Caco-2 (cell line): Measurements from ENCODE around the gene CCNL2. TPM values are rescaled to one million over a fixed set of nuclear protein-coding genes. Genes with fewer than 3 reads are reported as not detected.

Source experiments
- BruUV-seq: library from RNA; stranded (reverse); fragments of 400-500 nt; replicated peaks from 2 replicates; lab custom pipeline; 2021; lab: Mats Ljungman, UMichigan
- CTCF ChIA-PET: fragments of 300-600 bp; sonication (Branson Sonifier 250); formaldehyde crosslinking; loops from one replicate; lab custom pipeline; 2022; ENCODE audit warnings: antibody characterized with exemption; lab: Charles Lee
- POLR2A ChIA-PET: fragments of 300-600 bp; sonication (Branson Sonifier 250); formaldehyde crosslinking; loops from one replicate; lab custom pipeline; 2022; ENCODE audit warnings: antibody characterized with exemption; lab: Charles Lee
- DNase-seq, 2 experiments: peaks; one replicate each; pipeline versions ENCODE4 v3.0.0 to v3.0.0-alpha.2; 2020 to 2022
- H3K27me3 ChIP-seq: replicated peaks from 2 replicates; pipeline ENCODE4 v1.6.0; 2011; ENCODE audit warnings: low read length; ENCODE audit not compliant: control insufficient read depth, insufficient read depth
- H3K36me3 ChIP-seq: 2 replicates; pipeline ENCODE4 v1.5.1; 2011; ENCODE audit warnings: low read length; ENCODE audit not compliant: control insufficient read depth, insufficient read depth
- H3K4me1 ChIP-seq: fragments of 250-450 bp; sonication (Bioruptor Pico); 2 replicates; pipeline ENCODE4 v1.5.1; 2020; ENCODE audit warnings: mild to moderate bottlenecking
- H3K4me3 ChIP-seq: 2 replicates; pipeline ENCODE4 v1.5.1; 2011; ENCODE audit warnings: low read depth, mild to moderate bottlenecking, control low read depth, low read length
- H3K9me3 ChIP-seq: fragments of 250-450 bp; sonication (Bioruptor Pico); 2 replicates; pipeline ENCODE4 v1.5.1; 2020; ENCODE audit warnings: mild to moderate bottlenecking, moderate library complexity
- H3K27ac Mint-ChIP-seq: one replicate; pipeline ENCODE4 v1.8.0; 2022; ENCODE audit warnings: mixed read lengths; ENCODE audit not compliant: unreplicated experiment
- H3K27me3 Mint-ChIP-seq: one replicate; pipeline ENCODE4 v1.8.0; 2022; ENCODE audit warnings: mixed read lengths; ENCODE audit not compliant: insufficient read depth, unreplicated experiment
- H3K36me3 Mint-ChIP-seq: one replicate; pipeline ENCODE4 v1.8.0; 2022; ENCODE audit warnings: mild to moderate bottlenecking, mixed read lengths; ENCODE audit not compliant: insufficient read depth, unreplicated experiment
- H3K4me1 Mint-ChIP-seq: one replicate; pipeline ENCODE4 v1.8.0; 2022; ENCODE audit warnings: low read depth, mixed read lengths; ENCODE audit not compliant: unreplicated experiment
- H3K4me3 Mint-ChIP-seq: one replicate; pipeline ENCODE4 v1.8.0; 2022; ENCODE audit warnings: mild to moderate bottlenecking, moderate library complexity, mixed read lengths; ENCODE audit not compliant: unreplicated experiment
- H3K9me3 Mint-ChIP-seq: one replicate; pipeline ENCODE4 v1.8.0; 2022; ENCODE audit warnings: mixed read lengths; ENCODE audit not compliant: unreplicated experiment
- CTCF ChIP-seq, 2 experiments: fragments of 200-600 bp in 1 of 2; IDR thresholded peaks; 1 replicate in 1 of 2; 2 replicates in 1 of 2; pipeline versions ENCODE4 v1.5.1 to v1.8.0; 2011 to 2022; ENCODE audit warnings: antibody characterized with exemption in 1 of 2, control low read depth in 1 of 2, inconsistent platforms in 1 of 2, low read depth in 1 of 2, low read length in 1 of 2, mild to moderate bottlenecking in 1 of 2, moderate library complexity in 1 of 2; ENCODE audit not compliant: insufficient read depth in 1 of 2, severe bottlenecking in 1 of 2, unreplicated experiment in 1 of 2
- intact Hi-C: fragments of 100-400 bp; cut with micrococcal nuclease; formaldehyde crosslinking; loops from one replicate; pipeline ENCODE4 v1.10.0; 2022; ENCODE audit not compliant: unreplicated experiment
- total RNA-seq: library from RNA; stranded (reverse); gene quantifications from 2 replicates; pipeline ENCODE4 v1.2.3, GENCODE V29; 2022

Gene CCNL2
- total RNA-seq, 1 experiment from 2014 or later = 147 TPM

DNA sequence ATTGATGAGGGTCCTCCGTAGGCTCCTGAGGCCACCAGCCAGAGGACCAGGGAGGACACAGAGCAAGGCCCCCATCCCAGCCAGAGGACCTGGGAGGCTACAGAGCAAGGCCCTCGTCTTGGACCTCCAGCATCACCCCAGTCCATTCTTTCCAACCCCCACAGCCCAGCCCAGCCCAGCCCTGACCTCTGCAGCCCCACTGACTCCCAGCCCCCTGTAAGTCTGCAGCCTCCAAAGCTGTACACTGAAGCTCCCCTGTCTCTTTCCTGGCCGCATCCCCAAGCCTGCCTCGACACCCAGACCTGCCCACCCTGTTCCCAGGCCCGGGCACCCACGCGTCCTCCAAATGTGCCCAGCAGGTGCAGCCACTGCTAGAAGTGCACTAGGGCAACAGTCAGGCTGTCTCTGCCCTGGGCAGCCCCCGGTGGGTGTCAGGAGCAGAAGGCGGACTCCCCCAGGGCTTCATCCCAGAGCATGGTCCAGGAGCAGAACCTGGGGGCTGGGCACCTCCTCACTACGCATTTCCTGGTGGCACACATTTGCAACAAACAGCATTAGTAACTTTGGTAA lies 52.0 kb downstream of the CCNL2 start:
- ChIA-PET POLR2A (no interaction called here), CTCF (no interaction called here)
- no peaks in the 10 kb centered on the region for H3K27me3 ChIP-seq
- H3K4me3 Mint-ChIP-seq = no peak overlapping the region
- H3K4me1 Mint-ChIP-seq = no peaks in the 10 kb centered on the region
- no peak for TF ChIP-seq CTCF (IDR thresholded peaks at IDR 0.05; ENCODE audit: insufficient read depth in 1 of 2, low read depth in 1 of 2, low read length in 1 of 2, severe bottlenecking in 1 of 2, unreplicated experiment in 1 of 2)
- peaks cover 14% of the 10 kb centered on the region for H3K4me1 ChIP-seq
- no peaks in the 10 kb centered on the region; the same call in 1 of the 2 replicates for H3K36me3 ChIP-seq
- H3K27me3 Mint-ChIP-seq = no peaks in the 10 kb centered on the region
- H3K9me3 ChIP-seq = no peaks in the 10 kb centered on the region
- H3K9me3 Mint-ChIP-seq = no peaks in the 10 kb centered on the region
- H3K27ac Mint-ChIP-seq = no peak overlapping the region
- intact Hi-C loops = loop anchor here (10.0 kb wide), 1 partner anchor 158 kb away; no protein-coding TSS in a partner anchor
- H3K4me3 ChIP-seq = no peak overlapping the region
- TSS peak; percentile 56 for BruUV-seq
- DNase-seq = no peak
- peaks cover 10% of the 10 kb centered on the region for H3K36me3 Mint-ChIP-seq

- no peaks in the 10 kb centered on the region for H3K9me3 ChIP-seq
- H3K4me1 Mint-ChIP-seq = no peaks in the 10 kb centered on the region
- H3K9me3 Mint-ChIP-seq = no peaks in the 10 kb centered on the region
- no peak overlapping the region for H3K4me3 ChIP-seq
- no peaks in the 10 kb centered on the region; the same call in 1 of the 2 replicates for H3K36me3 ChIP-seq
- no peak for DNase-seq
- no peak for TF ChIP-seq CTCF (IDR thresholded peaks at IDR 0.05; ENCODE audit: insufficient read depth in 1 of 2, low read depth in 1 of 2, low read length in 1 of 2, severe bottlenecking in 1 of 2, unreplicated experiment in 1 of 2)
- ChIA-PET POLR2A (no interaction called here), CTCF (no interaction called here)
- H3K4me3 Mint-ChIP-seq = no peak overlapping the region
- intact Hi-C loops = loop anchor here (10.0 kb wide), 1 partner anchor 158 kb away; no protein-coding TSS in a partner anchor
- peaks cover 8% of the 10 kb centered on the region for H3K36me3 Mint-ChIP-seq
- no peak overlapping the region for H3K27ac Mint-ChIP-seq
- peaks cover 14% of the 10 kb centered on the region for H3K4me1 ChIP-seq
- H3K27me3 Mint-ChIP-seq = no peaks in the 10 kb centered on the region
- no TSS peak for BruUV-seq
- no peaks in the 10 kb centered on the region for H3K27me3 ChIP-seq
Observed at GRCh38 chr1:1346501-1346890, 52.6 kb downstream of the CCNL2 start.

GRCh38 chr1:1345860-1346500 lies 53.2 kb downstream of the CCNL2 start:
- DNase-seq = no peak
- H3K9me3 Mint-ChIP-seq = no peaks in the 10 kb centered on the region
- no peak overlapping the region for H3K4me3 Mint-ChIP-seq
- TF ChIP-seq CTCF (IDR thresholded peaks at IDR 0.05; ENCODE audit: insufficient read depth in 1 of 2, low read depth in 1 of 2, low read length in 1 of 2, severe bottlenecking in 1 of 2, unreplicated experiment in 1 of 2) = no peak
- H3K36me3 Mint-ChIP-seq = peaks cover 13% of the 10 kb centered on the region
- no peak overlapping the region for H3K27ac Mint-ChIP-seq
- H3K27me3 Mint-ChIP-seq = no peaks in the 10 kb centered on the region
- BruUV-seq = no TSS peak
- CTCF ChIA-PET = no interaction called here
- no peaks in the 10 kb centered on the region for H3K27me3 ChIP-seq
- intact Hi-C loops = loop anchor here (10.0 kb wide), 1 partner anchor 159 kb away; no protein-coding TSS in a partner anchor
- H3K4me1 Mint-ChIP-seq = no peaks in the 10 kb centered on the region
- H3K4me3 ChIP-seq = no peak overlapping the region
- no peaks in the 10 kb centered on the region for H3K9me3 ChIP-seq
- POLR2A ChIA-PET = no interaction called here
- no peaks in the 10 kb centered on the region; the same call in none of the 2 replicates for H3K36me3 ChIP-seq
- peaks cover 14% of the 10 kb centered on the region for H3K4me1 ChIP-seq
